H1 (cell line): ENCODE measurements around the gene CAST. TPM values are rescaled to one million over a fixed set of nuclear protein-coding genes. Genes with fewer than 3 reads are reported as not detected.

Source experiments
- KDM1A ChIP-seq: fragments of 200-600, 300-600 bp; sonication (generic); IDR thresholded peaks from 2 replicates; pipeline ENCODE4 v1.7.1; 2016; ENCODE audit warnings: mild to moderate bottlenecking, low read length, borderline replicate concordance
- MAFK ChIP-seq: IDR thresholded peaks from 2 replicates; pipeline ENCODE4 v1.6.1; 2012; ENCODE audit warnings: low read depth, mild to moderate bottlenecking, improper control_type of control experiment, low read length
- RAD21 ChIP-seq, 2 experiments: IDR thresholded peaks in 1 of 2; conservative IDR thresholded peaks in 1 of 2; 2 replicates each; pipeline ENCODE4 v1.6.1; 2011; ENCODE audit warnings: low read depth in 2 of 2, low read length in 2 of 2, improper control_type of control experiment in 1 of 2, inconsistent platforms in 1 of 2, mild to moderate bottlenecking in 1 of 2, moderate library complexity in 1 of 2
- SP1 ChIP-seq: IDR thresholded peaks from 2 replicates; pipeline ENCODE4 v1.6.1; 2011; ENCODE audit warnings: low read depth, low read length
- TBP ChIP-seq: IDR thresholded peaks from 2 replicates; pipeline ENCODE4 v1.6.1; 2011; ENCODE audit warnings: low read depth, low read length, improper control_type of control experiment
- polyA plus RNA-seq, 7 experiments: library from polyadenylated mRNA; depleted of rRNA in 3 of 7; stranded (reverse) in 5 of 7; unstranded in 2 of 7; fragments of >200 nt in 5 of 7; fragments of 200-250 nt in 2 of 7; gene quantifications; 1 replicate in 5 of 7; 2 replicates in 1 of 7; 4 replicates in 1 of 7; pipeline versions ENCODE4 v1.2.1 to v1.2.3, GENCODE V29; 2011 to 2013; ENCODE audit warnings: missing spikeins in 2 of 7, mixed read lengths in 2 of 7
- total RNA-seq: library from RNA; stranded (reverse); fragmentation: NEBNext Ultra II Directional; extraction: Animal tissue kit (Norgen Biotek cat#: 25700); gene quantifications from 2 replicates; pipeline ENCODE4 v1.2.1, GENCODE V29; 2021
- TF ChIP-seq, protein P1 (sequence below): fragments of 300-600 bp; sonication (generic); IDR thresholded peaks from 2 replicates; pipeline ENCODE4 v1.7.1; 2012; ENCODE audit warnings: low read length, moderate library complexity, mild to moderate bottlenecking, inconsistent platforms; ENCODE audit not compliant: insufficient replicate concordance

CAST gene
- total and polyA plus RNA-seq, 2 of the 8 experiments (the other 6 are each of a cell fraction or from before 2014, with no cell fraction given) = 9.0 to 48.2 TPM

DNA sequence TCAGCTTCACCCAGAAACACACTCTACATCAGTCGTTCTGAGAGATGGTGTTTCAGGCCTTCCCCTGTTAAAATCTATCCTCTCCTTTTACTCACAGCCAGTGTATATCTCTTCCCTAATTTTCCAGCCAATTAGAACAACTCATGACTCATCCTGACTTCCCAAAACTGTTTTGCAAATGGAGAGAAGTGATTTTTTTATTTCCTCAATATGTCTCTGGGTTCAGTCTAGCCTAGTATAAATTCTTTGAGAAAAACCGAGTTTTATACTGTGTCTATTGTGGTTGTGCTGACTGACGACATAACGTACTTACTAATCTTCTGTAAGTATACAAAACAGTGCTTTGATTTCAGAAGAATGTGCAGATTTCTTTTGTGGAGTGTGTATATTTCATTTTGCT lies 28.4 kb upstream of the CAST start (continued):
- TF ChIP-seq, protein P1, sequence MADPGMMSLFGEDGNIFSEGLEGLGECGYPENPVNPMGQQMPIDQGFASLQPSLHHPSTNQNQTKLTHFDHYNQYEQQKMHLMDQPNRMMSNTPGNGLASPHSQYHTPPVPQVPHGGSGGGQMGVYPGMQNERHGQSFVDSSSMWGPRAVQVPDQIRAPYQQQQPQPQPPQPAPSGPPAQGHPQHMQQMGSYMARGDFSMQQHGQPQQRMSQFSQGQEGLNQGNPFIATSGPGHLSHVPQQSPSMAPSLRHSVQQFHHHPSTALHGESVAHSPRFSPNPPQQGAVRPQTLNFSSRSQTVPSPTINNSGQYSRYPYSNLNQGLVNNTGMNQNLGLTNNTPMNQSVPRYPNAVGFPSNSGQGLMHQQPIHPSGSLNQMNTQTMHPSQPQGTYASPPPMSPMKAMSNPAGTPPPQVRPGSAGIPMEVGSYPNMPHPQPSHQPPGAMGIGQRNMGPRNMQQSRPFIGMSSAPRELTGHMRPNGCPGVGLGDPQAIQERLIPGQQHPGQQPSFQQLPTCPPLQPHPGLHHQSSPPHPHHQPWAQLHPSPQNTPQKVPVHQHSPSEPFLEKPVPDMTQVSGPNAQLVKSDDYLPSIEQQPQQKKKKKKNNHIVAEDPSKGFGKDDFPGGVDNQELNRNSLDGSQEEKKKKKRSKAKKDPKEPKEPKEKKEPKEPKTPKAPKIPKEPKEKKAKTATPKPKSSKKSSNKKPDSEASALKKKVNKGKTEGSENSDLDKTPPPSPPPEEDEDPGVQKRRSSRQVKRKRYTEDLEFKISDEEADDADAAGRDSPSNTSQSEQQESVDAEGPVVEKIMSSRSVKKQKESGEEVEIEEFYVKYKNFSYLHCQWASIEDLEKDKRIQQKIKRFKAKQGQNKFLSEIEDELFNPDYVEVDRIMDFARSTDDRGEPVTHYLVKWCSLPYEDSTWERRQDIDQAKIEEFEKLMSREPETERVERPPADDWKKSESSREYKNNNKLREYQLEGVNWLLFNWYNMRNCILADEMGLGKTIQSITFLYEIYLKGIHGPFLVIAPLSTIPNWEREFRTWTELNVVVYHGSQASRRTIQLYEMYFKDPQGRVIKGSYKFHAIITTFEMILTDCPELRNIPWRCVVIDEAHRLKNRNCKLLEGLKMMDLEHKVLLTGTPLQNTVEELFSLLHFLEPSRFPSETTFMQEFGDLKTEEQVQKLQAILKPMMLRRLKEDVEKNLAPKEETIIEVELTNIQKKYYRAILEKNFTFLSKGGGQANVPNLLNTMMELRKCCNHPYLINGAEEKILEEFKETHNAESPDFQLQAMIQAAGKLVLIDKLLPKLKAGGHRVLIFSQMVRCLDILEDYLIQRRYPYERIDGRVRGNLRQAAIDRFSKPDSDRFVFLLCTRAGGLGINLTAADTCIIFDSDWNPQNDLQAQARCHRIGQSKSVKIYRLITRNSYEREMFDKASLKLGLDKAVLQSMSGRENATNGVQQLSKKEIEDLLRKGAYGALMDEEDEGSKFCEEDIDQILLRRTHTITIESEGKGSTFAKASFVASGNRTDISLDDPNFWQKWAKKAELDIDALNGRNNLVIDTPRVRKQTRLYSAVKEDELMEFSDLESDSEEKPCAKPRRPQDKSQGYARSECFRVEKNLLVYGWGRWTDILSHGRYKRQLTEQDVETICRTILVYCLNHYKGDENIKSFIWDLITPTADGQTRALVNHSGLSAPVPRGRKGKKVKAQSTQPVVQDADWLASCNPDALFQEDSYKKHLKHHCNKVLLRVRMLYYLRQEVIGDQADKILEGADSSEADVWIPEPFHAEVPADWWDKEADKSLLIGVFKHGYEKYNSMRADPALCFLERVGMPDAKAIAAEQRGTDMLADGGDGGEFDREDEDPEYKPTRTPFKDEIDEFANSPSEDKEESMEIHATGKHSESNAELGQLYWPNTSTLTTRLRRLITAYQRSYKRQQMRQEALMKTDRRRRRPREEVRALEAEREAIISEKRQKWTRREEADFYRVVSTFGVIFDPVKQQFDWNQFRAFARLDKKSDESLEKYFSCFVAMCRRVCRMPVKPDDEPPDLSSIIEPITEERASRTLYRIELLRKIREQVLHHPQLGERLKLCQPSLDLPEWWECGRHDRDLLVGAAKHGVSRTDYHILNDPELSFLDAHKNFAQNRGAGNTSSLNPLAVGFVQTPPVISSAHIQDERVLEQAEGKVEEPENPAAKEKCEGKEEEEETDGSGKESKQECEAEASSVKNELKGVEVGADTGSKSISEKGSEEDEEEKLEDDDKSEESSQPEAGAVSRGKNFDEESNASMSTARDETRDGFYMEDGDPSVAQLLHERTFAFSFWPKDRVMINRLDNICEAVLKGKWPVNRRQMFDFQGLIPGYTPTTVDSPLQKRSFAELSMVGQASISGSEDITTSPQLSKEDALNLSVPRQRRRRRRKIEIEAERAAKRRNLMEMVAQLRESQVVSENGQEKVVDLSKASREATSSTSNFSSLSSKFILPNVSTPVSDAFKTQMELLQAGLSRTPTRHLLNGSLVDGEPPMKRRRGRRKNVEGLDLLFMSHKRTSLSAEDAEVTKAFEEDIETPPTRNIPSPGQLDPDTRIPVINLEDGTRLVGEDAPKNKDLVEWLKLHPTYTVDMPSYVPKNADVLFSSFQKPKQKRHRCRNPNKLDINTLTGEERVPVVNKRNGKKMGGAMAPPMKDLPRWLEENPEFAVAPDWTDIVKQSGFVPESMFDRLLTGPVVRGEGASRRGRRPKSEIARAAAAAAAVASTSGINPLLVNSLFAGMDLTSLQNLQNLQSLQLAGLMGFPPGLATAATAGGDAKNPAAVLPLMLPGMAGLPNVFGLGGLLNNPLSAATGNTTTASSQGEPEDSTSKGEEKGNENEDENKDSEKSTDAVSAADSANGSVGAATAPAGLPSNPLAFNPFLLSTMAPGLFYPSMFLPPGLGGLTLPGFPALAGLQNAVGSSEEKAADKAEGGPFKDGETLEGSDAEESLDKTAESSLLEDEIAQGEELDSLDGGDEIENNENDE = no peak
- TF ChIP-seq TBP (no peak), KDM1A (no peak), MAFK (no peak), RAD21 (IDR thresholded peaks at IDR 0.05 in 1 of 2, conservative IDR thresholded peaks at IDR 0.05 in 1 of 2; ENCODE audit: low read depth in 2 of 2, low read length in 2 of 2) (no peak), SP1 (no peak)
